GM18498 (cell line): Measurements from ENCODE around the gene COL13A1.

ENCODE experiments used
- ATAC-seq: cut with Tn5 transposase; IDR thresholded peaks from one replicate; pipeline ENCODE4 v1.9.1; 2021; ENCODE audit warnings: mild to moderate bottlenecking, moderate library complexity; ENCODE audit not compliant: unreplicated experiment

The COL13A1 gene

GRCh38 chr10:69883310-69884023 lies 81.8 kb downstream of the COL13A1 start:
- ATAC-seq: no peak

- ATAC-seq: no peak
Observed at GRCh38 chr10:69884024-69884367, 82.3 kb downstream of the COL13A1 start.

- no peak for ATAC-seq
Observed at GRCh38 chr10:69884686-69885085, 83.0 kb downstream of the COL13A1 start.

GRCh38 chr10:69885379-69886013 lies 83.8 kb downstream of the COL13A1 start:
- no peak for ATAC-seq

GRCh38 chr10:69888882-69889584 lies 87.3 kb downstream of the COL13A1 start:
- ATAC-seq: no peak

GRCh38 chr10:69890065-69890847 lies 88.5 kb downstream of the COL13A1 start:
- ATAC-seq: no peak

GRCh38 chr10:69891057-69891617 lies 89.4 kb downstream of the COL13A1 start:
- no peak for ATAC-seq

- no peak for ATAC-seq
Observed at GRCh38 chr10:69892406-69892805, 90.7 kb downstream of the COL13A1 start.

- ATAC-seq: no peak
Observed at GRCh38 chr10:69892816-69893215, 91.1 kb downstream of the COL13A1 start.

- ATAC-seq: no peak
Observed at GRCh38 chr10:69893271-69893900, 91.7 kb downstream of the COL13A1 start.

GRCh38 chr10:69894156-69894555 lies 92.5 kb downstream of the COL13A1 start:
- ATAC-seq: no peak

GRCh38 chr10:69895759-69896158 lies 94.1 kb downstream of the COL13A1 start:
- no peak for ATAC-seq

GRCh38 chr10:69896606-69897231 lies 95.0 kb downstream of the COL13A1 start:
- no peak for ATAC-seq

GRCh38 chr10:69897432-69897831 lies 95.7 kb downstream of the COL13A1 start:
- no peak for ATAC-seq

GRCh38 chr10:69897999-69898398 lies 96.3 kb downstream of the COL13A1 start:
- no peak for ATAC-seq

GRCh38 chr10:69898524-69898923 lies 96.8 kb downstream of the COL13A1 start:
- ATAC-seq: no peak

- no peak for ATAC-seq
Observed at GRCh38 chr10:69898941-69899340, 97.2 kb downstream of the COL13A1 start.

- no peak for ATAC-seq
Observed at GRCh38 chr10:69899727-69900595, 98.3 kb downstream of the COL13A1 start.

- no peak for ATAC-seq
Observed at GRCh38 chr10:69901022-69901421, 99.3 kb downstream of the COL13A1 start.
